HG02642 (cell line): ENCODE data around the gene BBX.
A peak's percentile ranks its signal among the peaks of the same experiment; 100 is the strongest.

Experiments
- ATAC-seq: cut with Tn5 transposase; IDR thresholded peaks from one replicate; pipeline ENCODE4 v1.9.1; 2021; ENCODE audit warnings: mild to moderate bottlenecking; ENCODE audit not compliant: unreplicated experiment, poor library complexity

Gene BBX

DNA sequence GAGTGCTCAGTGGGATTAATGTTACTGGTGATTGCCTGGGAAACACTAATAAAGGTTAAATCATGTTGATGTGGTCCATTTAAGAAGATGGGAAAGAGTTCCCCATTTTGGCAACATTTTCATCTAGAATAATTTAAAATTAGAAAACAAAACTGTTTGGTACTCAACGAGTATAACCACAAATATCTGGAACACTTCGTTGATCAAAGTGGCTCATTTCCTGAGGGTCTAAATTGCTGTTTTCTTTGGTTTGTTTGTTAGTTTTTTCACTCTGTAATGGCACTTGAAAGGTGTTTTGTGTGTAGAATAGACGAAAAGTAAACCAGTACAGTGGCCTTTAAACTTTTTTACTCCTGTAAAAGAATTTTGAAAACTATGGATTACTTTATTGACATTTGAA, 73.9 kb downstream of the BBX start:
- no peak for ATAC-seq

DNA sequence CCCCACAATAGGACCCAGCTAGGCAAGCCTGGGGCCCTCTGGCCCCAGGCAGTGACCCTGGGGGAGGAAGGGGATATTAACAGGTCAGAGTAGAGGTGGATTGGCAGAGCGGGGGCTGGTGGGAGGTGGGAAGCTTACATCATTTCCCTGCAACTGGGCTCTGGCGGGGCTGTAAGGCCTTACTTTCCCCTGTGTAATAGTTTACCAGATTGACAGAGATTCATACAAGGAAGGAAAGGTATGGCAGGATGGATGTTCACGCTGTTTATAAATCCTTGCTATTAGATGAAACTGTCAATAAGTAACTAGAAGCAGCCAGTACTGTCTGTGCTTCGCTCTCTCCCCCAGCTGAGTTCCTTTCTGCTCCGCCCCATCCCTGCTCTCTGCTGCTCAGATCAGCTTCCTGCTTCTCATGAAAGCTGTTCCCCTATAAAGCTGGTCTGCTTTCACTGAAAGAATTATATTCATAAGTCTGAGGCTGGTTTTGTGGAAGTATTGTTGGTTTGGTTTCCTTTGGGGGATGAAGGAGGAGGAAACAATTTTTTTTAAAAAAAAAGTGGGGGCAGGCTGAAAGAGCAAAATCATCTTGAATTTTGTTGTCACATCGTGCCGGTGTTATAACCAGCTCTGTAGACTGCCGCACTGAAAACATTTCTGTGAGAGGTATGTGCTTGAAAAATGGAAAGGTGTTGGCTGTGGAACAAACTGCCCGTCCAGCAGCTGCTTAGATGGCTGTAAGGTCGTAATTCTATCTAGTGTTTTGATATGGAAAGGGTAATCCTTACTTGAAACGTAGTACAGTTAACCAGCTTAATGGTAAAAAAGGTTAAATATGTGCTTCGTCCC, 76.4 kb downstream of the BBX start:
- peak; percentile 94 for ATAC-seq

DNA sequence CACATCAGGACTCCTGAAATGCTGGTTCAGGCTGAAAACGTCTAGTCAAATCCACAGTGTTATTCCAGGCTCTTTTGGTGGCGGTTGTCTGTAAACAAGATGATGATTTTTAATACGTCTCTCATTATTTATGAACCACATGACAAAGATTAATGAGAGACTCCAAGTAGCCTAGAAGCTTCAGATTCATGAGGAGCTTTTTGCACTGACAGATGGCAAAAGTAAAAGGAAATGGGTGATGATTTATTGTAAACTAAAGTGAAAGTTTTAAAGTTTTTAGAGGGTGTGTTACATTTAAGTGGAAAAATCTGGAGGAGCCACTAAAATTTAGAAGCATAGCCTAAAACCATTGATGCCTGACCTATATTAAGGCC, 77.0 kb downstream of the BBX start:
- peak; percentile 4 for ATAC-seq

DNA sequence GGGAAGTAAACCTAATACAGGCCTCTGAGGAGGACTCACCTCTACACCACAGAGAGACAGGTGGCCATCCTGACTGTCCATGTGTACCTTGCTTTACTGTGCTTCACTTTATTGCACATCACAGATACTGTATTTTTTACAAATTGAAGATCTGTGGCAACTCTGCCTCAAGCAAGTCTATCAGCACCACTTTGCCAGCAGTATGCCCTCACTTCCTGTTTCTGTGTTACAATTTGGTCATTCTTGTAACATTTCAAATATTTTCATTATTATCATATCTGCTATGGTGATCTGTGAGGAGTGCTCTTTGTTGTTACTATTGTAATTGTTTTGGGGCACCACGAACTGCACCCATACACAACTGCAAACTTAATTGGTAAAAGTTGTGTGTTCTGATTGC, 78.0 kb downstream of the BBX start:
- no peak for ATAC-seq

DNA sequence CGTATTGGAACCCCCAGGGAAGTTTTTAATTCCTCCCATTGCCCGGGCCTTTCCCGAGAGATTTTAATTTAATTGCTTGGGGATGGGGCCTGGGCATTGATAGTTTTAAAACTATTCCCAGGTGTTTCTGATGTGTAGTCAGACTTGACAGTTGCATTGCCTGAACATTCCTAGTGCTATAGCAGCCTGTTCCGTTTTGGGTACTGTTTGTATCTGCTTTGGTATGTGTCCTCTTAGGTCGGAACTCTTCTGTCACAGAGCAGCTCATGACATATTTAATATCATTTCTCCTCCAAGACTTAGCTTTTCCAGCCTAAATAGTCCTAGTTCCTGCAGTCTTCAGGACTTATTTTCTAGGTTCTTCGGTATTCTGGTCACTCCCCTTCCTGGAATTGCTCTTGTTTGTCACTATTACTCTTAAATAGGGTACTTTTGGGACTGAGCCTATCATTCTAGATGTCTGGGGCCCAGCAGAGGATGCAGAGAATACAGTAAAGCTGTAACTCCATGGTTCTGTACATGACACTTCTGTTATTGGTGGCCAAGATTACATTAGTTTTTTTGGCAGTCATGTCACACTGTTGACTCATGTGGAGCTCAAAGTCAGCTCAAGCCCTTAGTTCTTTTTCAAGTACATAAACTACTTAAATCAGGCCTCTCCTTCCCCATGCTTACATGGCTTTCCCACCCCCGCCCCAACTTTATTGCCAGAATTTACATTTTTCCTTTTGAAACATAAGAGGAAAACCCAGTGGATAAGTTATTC, 81.5 kb downstream of the BBX start:
- ATAC-seq, result no peak

DNA sequence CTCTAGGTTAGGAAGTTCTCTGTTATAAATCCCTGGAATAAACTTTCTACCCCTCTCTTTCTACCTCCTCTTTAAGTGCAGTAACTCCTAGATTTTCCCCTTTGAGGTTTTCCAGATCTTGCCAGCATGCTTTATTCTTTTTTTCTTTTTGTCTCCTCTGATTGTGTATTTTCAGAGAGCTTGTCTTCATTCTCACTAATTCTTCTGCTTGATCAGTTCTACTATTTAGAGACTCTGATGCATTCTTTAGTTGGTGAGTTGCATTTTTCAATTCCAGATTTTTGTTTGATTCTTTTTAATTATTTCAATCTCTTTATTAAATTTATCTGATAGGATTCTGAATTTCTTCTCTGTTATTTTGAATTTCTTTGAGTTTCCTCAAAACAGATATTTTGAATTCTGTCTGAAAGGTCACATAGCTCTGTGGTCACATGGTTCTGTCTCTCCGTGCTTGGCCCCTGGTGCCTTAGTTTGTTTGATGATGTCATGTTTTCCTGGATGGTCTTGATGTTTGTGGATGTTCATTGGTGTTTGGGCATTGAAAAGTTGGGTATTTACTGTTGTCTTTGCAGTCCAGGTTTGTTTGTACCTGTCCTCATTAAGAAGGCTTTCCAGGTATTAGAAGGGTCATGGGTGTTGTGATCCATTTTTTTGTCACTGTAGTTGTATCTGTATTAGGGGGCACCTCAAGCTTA, 89.2 kb downstream of the BBX start:
- no peak for ATAC-seq

DNA sequence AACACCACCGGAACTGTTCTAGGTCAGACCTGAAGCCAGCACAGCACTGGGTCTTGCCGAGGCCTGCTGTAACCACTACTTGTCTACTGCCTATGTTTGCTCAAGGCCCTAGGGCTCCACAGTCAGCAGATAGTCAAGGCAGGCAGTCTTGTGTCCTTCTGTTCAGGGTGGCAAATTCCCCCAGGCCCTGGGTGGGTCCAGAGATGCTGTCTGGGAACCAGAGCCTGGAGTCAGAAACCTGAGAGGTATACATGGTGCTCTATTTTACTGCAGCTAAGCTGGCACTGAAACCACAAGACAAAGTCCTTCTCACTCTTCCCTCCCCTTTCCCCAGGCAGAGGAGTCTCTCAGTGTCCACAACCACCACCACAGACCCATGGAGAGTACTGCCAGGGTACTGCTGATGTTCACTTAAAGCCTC, 89.9 kb downstream of the BBX start:
- no peak for ATAC-seq

DNA sequence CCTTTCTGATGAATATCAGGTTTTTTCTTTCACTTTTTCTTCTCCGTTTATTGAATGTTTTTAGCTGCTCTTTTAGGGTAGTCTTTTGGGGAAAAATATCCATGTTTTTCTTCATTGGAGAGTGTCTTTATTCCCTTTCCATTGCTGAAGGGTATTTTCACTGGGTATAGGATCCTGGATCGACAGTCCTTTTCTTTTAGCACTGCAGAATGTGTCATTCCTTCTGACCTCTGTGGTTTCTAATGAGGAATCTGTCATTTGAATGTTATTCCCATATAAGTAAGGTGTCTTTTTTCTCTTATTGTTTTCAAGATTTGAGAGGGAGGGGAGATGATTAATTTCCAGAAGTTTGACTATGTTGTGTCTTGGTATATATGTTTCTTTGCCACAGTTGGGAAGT, 96.8 kb downstream of the BBX start:
- ATAC-seq, result no peak

DNA sequence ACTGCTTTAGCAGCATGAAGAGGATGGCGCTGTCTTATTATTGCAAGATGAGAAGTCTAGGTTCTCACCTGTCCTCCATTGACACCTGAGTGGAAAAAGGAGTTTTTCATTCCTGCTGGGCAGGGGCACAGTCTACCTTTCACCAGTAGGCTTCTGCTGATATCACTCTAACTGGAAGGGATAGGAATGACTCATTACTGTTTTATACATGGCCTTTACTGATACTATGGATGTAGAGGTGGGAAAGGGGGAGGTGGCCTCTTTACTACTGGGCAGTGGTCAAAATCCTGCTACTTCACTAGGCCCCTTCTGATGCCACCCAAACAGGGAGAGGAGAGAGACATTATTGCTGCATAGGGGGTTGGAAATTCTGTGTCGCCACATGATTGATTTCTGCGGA, 97.8 kb downstream of the BBX start:
- no peak for ATAC-seq

DNA sequence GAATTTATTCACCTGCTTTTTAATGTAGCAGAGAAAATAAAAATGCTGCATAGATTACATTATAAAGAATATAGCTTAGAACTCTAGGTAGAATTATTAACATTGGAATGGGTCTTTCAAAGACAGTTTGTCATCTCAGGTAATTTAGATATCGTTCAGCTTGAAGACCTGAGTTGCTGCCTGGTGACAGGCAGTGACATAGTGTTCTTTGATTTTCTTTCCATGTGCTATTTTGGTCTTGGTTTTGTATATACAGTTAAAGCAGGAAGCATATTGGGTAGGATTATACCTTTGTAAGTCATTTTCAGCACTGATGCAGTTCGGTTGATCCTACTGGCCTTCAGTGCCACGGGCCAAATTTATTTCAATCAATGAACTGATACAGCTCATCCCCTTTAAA, 98.7 kb downstream of the BBX start:
- no peak for ATAC-seq

DNA sequence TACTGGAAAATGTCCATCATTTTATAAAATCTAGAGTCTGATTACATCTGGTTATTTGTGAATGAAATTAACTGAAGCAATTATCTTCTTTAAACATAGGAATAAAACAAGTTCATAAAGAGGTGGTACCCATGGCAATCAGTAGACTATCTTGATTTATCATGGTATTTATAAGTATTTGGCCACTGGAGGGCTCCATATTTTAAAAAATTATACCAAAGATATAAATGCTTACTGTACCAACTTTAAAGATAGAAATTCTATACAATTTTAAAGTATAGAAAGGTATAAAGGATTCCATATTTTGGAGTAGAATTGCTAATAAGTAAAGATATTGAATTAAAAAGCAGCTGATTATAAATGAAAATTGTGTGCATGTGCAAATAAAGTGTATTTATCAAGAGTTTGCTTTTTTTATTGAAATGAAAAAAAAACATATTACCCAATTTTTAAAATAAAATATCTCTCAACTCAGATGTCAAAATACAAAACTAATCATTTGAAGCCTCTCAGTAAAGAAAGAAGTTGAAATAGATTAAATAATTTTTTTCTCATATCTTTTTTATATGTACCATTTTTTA, 105.3 kb downstream of the BBX start:
- ATAC-seq, result no peak

DNA sequence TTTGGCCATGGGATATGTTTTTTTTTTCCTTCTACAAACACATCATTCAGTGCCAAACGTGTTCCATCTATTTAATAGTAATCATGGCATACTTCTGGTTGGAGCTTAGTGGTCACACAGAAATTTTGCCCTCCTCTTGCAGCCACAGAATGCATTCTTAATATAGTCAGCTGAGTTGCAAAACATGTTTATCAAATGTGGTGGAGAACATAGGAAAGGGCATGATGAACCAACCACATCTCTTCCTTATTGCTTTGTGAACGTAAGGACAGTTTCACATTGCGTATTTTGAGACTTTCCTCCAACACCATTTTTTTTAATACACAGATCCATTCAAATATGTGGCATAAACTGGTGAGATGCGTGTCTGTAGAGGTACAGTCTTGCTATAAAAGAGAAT, 106.8 kb downstream of the BBX start:
- no peak for ATAC-seq

DNA sequence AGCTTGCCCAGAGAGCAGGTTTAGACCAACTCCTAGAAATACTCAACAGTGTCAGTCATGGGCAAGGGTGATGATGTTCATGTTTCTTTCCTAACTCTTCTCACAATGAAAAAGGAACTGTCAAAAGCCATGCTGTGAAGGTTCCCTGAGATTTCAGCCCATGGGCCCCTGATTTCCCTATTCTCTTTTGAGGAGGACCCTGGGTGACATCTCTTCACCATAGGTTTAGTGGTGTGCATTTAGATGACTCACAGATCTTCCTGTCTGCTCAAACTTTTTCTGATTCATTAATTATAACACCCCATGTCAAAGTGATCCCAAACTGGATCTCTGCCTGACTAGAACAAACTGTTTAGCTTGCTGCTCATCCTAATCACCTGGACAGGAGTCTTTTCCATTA, 108.0 kb downstream of the BBX start:
- no peak for ATAC-seq

DNA sequence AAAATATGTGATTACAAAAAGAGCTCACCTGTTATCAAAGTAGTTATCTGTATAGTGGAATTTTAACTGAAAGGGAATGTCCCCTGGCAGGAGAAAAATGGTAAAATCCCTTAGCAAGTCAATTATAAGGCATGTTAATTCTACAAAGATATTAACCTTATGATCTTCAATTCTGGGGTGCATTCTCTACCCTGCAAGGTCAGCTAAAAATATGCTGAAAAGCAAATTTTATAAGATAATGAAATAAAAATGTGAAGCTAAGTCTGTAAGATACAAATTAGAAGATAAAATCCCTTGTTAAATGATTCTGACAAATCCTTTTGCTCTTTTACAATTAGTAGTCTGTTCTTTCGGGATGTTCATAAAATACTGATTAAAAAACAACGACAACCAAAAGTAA, 109.8 kb downstream of the BBX start:
- ATAC-seq, result no peak

DNA sequence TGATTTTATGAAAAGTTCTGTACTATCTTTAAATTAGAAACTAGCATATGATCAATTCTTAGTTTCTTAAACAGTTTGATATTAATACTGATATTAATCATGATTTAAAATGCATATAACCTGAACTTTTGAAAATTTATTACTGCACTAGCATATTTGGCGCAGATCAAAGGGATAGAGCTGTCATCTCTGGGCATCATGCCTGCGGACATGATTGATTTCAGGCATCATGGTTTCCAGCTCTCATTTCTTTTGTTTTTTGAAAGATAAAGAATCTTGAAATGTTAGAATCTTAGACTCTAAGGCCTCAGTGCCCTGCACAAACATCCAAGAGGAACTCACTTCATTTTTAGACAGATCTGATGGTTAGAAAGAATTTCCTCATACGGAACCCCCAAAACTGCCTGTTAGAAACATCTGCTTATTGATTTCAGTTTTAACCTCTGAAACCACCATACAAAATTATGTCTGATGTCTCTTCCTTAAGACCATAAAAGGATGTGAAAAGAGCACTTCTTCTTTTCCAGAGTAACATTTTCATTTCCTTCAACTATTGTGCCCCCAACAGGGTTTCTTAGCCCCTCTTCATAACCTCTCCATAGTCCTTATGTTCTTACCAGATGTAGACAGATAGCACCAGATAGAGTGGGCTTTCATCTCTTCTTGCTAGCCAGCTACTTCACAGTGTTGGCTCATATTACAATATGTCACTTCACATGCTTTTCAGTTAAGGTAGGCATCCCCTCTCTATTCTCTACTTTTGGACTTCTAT, 110.8 kb downstream of the BBX start:
- ATAC-seq, result peak; percentile 92

DNA sequence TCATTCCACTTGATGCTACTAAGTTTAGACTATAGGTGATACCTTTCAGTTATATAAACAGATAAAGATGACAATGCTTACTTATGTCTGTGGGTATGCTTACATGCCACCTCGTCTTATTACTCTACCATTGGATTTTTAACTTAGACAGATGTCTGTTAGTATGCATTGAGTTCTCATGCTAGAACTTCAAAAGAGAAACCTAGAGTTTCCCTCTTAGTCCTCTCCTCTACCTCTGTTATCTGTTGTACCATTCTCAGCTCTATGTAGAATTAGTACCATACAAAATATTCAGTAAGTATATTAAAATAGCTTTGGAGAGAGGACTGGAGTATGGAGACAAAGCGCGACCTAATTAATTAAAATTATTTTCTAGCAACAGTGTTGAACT, 111.3 kb downstream of the BBX start:
- peak; percentile 31 for ATAC-seq

DNA sequence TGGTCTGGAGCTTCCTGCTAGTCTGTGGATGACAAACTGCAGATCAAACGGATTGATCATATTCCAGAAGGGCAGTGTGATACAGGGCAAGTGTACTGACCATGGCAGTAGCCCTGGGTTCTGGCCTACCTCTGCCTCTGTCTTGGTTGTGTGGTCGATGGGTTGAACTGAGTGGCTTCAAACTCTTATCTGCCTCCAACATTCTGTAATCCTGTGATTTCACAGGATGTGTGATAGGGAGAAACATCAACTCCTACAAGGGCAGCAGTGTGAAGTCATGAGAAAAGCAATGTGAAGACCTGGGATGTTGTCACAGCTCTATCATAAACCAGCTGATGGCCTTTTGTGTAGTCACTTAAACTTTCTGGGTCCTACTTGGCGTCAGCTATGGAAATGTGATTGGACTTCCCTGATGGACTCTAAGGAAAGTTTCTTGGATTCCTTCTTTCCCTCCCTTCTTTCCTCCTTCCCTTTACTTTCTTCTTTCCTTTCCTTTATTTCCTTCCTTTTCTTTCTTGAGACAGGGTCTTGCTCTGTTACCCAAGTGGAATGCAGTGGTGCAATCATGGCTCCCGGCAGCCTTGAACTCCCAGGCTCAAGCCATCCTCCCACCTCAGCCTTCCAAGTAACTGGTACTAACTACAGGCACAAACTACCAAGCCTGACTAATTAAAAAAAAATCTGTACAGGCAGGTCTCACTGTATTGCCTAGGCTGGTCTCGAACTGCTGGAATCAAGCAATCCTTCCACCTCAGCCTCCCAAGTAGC, 114.8 kb downstream of the BBX start:
- no peak for ATAC-seq

DNA sequence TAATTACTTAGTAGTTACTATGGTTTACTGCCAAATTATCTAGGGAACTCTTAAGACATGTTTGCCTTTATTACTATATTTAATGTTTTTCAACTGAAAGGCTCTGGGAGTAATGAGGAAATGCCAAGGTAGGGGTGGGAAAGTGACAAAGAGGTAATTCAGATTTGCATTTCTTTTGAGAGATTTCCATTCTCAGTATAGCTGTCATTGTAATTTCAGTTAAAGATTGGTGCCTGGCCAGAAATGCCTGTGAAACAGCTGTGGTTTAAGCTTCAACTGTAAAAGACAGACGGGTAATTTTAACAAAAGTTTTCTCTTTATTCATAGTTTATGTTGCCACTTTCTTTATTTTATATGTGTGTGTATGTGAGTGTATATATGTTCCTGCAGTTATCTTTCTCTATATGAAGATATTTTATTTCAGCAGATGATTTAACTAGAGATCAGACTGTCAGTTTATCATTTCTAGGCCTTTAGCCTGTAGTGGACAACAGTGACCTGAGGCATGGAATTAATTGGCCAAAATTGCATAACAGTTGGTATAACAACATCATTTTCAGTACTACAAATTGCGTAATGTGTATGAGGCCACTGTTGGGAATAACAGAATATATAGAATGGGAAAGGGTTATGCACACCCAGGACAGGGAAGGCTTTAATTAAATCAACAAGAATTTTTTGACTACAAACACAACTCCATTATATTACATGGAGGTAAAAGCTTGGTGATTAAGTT, 119.0 kb downstream of the BBX start:
- peak; percentile 70 for ATAC-seq
